ENCODE data around the gene GCA. TPM values are rescaled to one million over a fixed set of nuclear protein-coding genes. Genes with fewer than 3 reads are reported as not detected.

GCA gene
- 32.6 and 45.3 TPM in 2 replicates for polyA plus RNA-seq
- polyA minus RNA-seq = 20.4 and 22.6 TPM in 2 replicates

GRCh38 chr2:162343824-162344616 is at the start of gene GCA:
TSS of gene GCA (plus strand) at chr2:162344132. CDS start at chr2:162344249, 117 bp downstream.
- no peaks in the 10 kb centered on the region for H3K79me2 ChIP-seq (replicated peaks; ENCODE audit: insufficient read depth, low read length)
- no peaks in the 10 kb centered on the region for H3F3A ChIP-seq (ENCODE audit: insufficient read depth, low read length, poor library complexity, severe bottlenecking)
- H3K4me3 ChIP-seq (ENCODE audit: low read length) = peak within 1 kb of the TSS; percentile 91
- TF ChIP-seq REST (IDR thresholded peaks at IDR 0.05; ENCODE audit: borderline replicate concordance) (peak; percentile 43), MXI1 (conservative IDR thresholded peaks at IDR 0.05; ENCODE audit: poor library complexity, severe bottlenecking) (peak; percentile 87), EZH2 (IDR thresholded peaks at IDR 0.05; ENCODE audit: borderline replicate concordance, insufficient read depth, low read length, poor library complexity, severe bottlenecking) (no peak), CTCF (IDR thresholded peaks at IDR 0.05; ENCODE audit: poor library complexity, severe bottlenecking) (peak; percentile 48), SMC3 (conservative IDR thresholded peaks at IDR 0.05; ENCODE audit: poor library complexity) (peak; percentile 57), POLR2AphosphoS5 (IDR thresholded peaks at IDR 0.05) (peak; percentile 70), EP300 (conservative IDR thresholded peaks at IDR 0.05; ENCODE audit: poor library complexity, severe bottlenecking) (peak; percentile 36), RAD21 (conservative IDR thresholded peaks at IDR 0.05) (peak; percentile 60), TAF1 (IDR thresholded peaks at IDR 0.05; ENCODE audit: low read depth) (no peak)
- no peaks in the 10 kb centered on the region for H3K27me3 ChIP-seq (ENCODE audit: insufficient read depth, low read depth, low read length)
- H3K4me2 ChIP-seq (ENCODE audit: low read length) = peak within 1 kb of the TSS; percentile 71
- no peaks in the 10 kb centered on the region for H4K20me1 ChIP-seq (ENCODE audit: insufficient read depth)
- H3K9me3 ChIP-seq (ENCODE audit: low read length) = no peaks in the 10 kb centered on the region
- peak within 1 kb of the TSS; percentile 54 for H2AFZ ChIP-seq (ENCODE audit: low read depth, low read length)
- H3K27ac ChIP-seq (ENCODE audit: low read length) = peak within 1 kb of the TSS; percentile 32
- no peaks in the 10 kb centered on the region for H3K9me2 ChIP-seq (ENCODE audit: insufficient read depth, low read length)
- peak within 1 kb of the TSS; percentile 64 for H3K9ac ChIP-seq (ENCODE audit: low read length)
- H3K36me3 ChIP-seq (ENCODE audit: insufficient read depth, low read length) = no peaks in the 10 kb centered on the region

- Histone ChIP-seq H3K4me3 (ENCODE audit: low read length) (no peak overlapping the region), H3K4me2 (ENCODE audit: low read length) (no peak overlapping the region), H4K20me1 (ENCODE audit: insufficient read depth) (no peaks in the 10 kb centered on the region), H3F3A (ENCODE audit: insufficient read depth, low read length, poor library complexity, severe bottlenecking) (no peaks in the 10 kb centered on the region), H3K9me3 (ENCODE audit: low read length) (no peaks in the 10 kb centered on the region), H3K9me2 (ENCODE audit: insufficient read depth, low read length) (no peaks in the 10 kb centered on the region), H3K79me2 (replicated peaks; ENCODE audit: insufficient read depth, low read length) (no peaks in the 10 kb centered on the region), H3K36me3 (ENCODE audit: insufficient read depth, low read length) (no peaks in the 10 kb centered on the region), H2AFZ (ENCODE audit: low read depth, low read length) (no peak overlapping the region), H3K27me3 (ENCODE audit: insufficient read depth, low read depth, low read length) (no peaks in the 10 kb centered on the region), H3K9ac (ENCODE audit: low read length) (no peak overlapping the region), H3K27ac (ENCODE audit: low read length) (no peak overlapping the region)
- TF ChIP-seq TAF1 (IDR thresholded peaks at IDR 0.05; ENCODE audit: low read depth) (no peak), POLR2AphosphoS5 (IDR thresholded peaks at IDR 0.05) (no peak), EP300 (conservative IDR thresholded peaks at IDR 0.05; ENCODE audit: poor library complexity, severe bottlenecking) (no peak), EZH2 (IDR thresholded peaks at IDR 0.05; ENCODE audit: borderline replicate concordance, insufficient read depth, low read length, poor library complexity, severe bottlenecking) (no peak), SMC3 (conservative IDR thresholded peaks at IDR 0.05; ENCODE audit: poor library complexity) (no peak), MXI1 (conservative IDR thresholded peaks at IDR 0.05; ENCODE audit: poor library complexity, severe bottlenecking) (no peak), REST (IDR thresholded peaks at IDR 0.05; ENCODE audit: borderline replicate concordance) (no peak), CTCF (IDR thresholded peaks at IDR 0.05; ENCODE audit: poor library complexity, severe bottlenecking) (no peak), RAD21 (conservative IDR thresholded peaks at IDR 0.05) (no peak)
Measured at GRCh38 chr2:162295009-162295408, 48.9 kb upstream of the GCA start.
